ENCODE measurements around the gene LRRC8B. TPM values are rescaled to one million over a fixed set of nuclear protein-coding genes. Genes with fewer than 3 reads are reported as not detected.

Gene LRRC8B
- total RNA-seq, 1 donor from 2014 or later: 3.6 TPM

GRCh38 chr1:89610457-89611011 is 85.9 kb downstream of the LRRC8B start:
- Histone ChIP-seq H3K9me3 (replicated peaks) (no peaks in the 10 kb centered on the region), H3K27me3 (ENCODE audit: low read depth) (no peaks in the 10 kb centered on the region), H3K4me3 (no peak overlapping the region), H3K27ac (replicated peaks) (peak overlapping the region; percentile 84), H3K36me3 (no peaks in the 10 kb centered on the region), H3K4me1 (peaks cover 78% of the 10 kb centered on the region)
- TF ChIP-seq, protein P1, sequence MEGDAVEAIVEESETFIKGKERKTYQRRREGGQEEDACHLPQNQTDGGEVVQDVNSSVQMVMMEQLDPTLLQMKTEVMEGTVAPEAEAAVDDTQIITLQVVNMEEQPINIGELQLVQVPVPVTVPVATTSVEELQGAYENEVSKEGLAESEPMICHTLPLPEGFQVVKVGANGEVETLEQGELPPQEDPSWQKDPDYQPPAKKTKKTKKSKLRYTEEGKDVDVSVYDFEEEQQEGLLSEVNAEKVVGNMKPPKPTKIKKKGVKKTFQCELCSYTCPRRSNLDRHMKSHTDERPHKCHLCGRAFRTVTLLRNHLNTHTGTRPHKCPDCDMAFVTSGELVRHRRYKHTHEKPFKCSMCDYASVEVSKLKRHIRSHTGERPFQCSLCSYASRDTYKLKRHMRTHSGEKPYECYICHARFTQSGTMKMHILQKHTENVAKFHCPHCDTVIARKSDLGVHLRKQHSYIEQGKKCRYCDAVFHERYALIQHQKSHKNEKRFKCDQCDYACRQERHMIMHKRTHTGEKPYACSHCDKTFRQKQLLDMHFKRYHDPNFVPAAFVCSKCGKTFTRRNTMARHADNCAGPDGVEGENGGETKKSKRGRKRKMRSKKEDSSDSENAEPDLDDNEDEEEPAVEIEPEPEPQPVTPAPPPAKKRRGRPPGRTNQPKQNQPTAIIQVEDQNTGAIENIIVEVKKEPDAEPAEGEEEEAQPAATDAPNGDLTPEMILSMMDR (IDR thresholded peaks at IDR 0.05; ENCODE audit: borderline replicate concordance): no peak
- no peak for DNase-seq
- intact Hi-C loops (cut with micrococcal nuclease): no loop called here

DNA sequence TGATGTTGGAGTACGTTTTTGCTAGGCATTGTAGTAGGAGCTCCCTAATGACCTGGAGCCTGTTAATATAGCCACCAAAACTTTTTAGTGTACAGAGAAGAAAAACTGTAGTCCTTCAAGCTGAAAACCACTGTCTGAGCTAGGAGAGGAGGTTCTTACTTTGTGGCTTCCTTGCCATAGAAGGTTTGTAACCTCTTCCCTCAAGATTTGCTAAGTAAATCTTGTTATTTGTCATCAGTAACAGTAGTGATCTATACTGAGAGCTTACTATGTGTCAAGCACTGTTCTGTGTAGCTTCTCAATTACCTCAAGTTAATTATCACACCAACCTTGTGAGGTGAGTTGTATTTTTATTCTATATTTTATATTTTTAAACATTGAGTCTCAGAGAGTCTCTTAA is 87.1 kb downstream of the LRRC8B start:
- intact Hi-C loops (cut with micrococcal nuclease): no loop called here
- TF ChIP-seq, protein P1 (IDR thresholded peaks at IDR 0.05; ENCODE audit: borderline replicate concordance): no peak
- Histone ChIP-seq H3K27ac (replicated peaks) (no peak overlapping the region), H3K27me3 (ENCODE audit: low read depth) (no peaks in the 10 kb centered on the region), H3K4me3 (no peak overlapping the region), H3K36me3 (no peaks in the 10 kb centered on the region), H3K9me3 (replicated peaks) (no peaks in the 10 kb centered on the region), H3K4me1 (peaks cover 78% of the 10 kb centered on the region)
- no peak for DNase-seq

GRCh38 chr1:89613928-89614327 is 89.3 kb downstream of the LRRC8B start:
- H3K4me1 ChIP-seq: peaks cover 66% of the 10 kb centered on the region
- no peaks in the 10 kb centered on the region for H3K36me3 ChIP-seq
- DNase-seq: no peak
- TF ChIP-seq, protein P1 (IDR thresholded peaks at IDR 0.05; ENCODE audit: borderline replicate concordance): no peak
- no peak overlapping the region for H3K4me3 ChIP-seq
- H3K27me3 ChIP-seq (ENCODE audit: low read depth): no peaks in the 10 kb centered on the region
- intact Hi-C loops (cut with micrococcal nuclease): no loop called here
- H3K27ac ChIP-seq (replicated peaks): peak overlapping the region; percentile 84
- peaks cover 4% of the 10 kb centered on the region for H3K9me3 ChIP-seq (replicated peaks)

DNA sequence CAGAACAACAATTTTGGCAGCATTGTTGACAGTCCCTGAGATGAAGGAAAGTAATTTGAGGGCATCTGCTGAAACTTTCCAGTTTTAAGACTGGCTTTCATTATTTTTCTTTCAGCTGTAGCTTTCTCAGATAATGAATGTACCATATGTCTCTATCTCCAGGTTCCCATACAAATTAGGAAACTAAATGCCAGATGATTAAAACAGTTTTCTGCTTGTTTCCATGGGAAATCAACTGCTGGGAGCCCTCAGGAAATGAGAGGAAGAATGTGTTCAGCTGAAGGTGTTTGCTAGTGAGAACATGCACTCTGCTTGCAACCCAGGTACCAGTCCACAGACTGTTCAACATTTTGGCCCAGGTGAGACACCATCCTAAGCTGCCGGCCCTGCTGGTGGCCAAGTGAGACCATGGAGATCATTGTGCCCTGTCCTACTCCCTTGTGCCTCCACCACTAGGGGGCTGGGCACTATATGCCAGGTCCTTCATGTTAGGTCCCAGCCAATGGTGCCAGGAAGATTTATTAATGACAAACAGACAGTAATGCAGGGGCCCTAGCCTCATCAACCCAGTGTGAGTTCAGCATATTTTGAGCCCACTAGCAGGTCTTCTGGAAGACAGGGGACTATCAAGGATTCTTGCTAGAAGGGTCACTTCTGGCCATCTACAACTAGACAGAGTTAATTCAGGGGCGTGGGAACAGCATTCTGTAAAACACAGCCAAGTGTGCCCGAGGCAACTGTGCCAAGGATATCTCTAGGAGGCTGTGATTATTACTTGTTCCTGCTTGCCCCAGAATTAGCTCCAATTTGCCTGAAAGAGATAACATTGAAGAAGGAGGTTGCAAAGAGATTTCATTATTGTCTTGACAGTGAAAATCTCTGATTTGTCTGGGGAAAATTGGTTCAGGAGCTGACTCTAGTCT is 91.3 kb downstream of the LRRC8B start:
- H3K27me3 ChIP-seq (ENCODE audit: low read depth): no peaks in the 10 kb centered on the region
- intact Hi-C loops (cut with micrococcal nuclease): no loop called here
- peaks cover 4% of the 10 kb centered on the region for H3K9me3 ChIP-seq (replicated peaks)
- TF ChIP-seq, protein P1 (IDR thresholded peaks at IDR 0.05; ENCODE audit: borderline replicate concordance): peak; percentile 58
- no peak for DNase-seq
- peaks cover 45% of the 10 kb centered on the region for H3K4me1 ChIP-seq
- H3K36me3 ChIP-seq: no peaks in the 10 kb centered on the region
- H3K4me3 ChIP-seq: no peak overlapping the region
- peak overlapping the region; percentile 84 for H3K27ac ChIP-seq (replicated peaks)

DNA sequence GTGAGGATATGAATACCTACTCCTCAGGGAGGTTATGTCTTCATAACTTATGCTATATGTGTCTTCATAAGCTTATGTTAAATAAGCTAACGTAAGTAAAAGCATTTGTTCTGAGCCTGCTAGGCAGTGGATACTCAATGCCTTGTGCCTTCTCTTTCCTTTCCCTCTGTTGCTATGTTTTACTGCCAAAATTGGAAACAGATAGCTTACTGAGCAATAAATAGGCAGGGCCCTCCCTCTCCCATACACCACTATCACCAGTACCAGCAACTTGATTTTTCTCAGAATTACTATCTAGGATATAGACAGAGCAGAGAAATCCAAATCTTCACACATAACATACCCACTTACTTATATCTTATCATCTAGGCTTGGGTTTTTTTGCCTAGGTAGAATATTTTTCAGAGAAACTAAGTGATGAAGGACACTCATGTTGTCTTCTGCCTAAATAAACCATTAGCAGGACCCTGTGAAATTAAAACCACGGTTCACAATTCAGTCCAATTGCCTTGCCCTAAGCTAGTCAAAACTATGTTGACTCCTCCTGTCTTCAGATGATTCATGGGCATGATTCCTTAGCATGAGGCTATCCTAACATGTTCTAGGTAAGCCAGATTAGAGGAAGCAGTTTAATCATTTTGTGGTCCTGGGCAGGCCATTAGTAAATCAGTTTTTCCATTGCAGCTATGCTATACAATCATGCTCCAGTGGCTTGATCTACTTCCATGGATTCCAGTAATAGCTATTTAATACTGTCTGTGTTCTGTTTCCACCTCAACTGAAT is 92.4 kb downstream of the LRRC8B start:
- no peak overlapping the region for H3K4me3 ChIP-seq
- peaks cover 4% of the 10 kb centered on the region for H3K9me3 ChIP-seq (replicated peaks)
- TF ChIP-seq, protein P1 (IDR thresholded peaks at IDR 0.05; ENCODE audit: borderline replicate concordance): no peak
- H3K27ac ChIP-seq (replicated peaks): peak overlapping the region; percentile 84
- no peaks in the 10 kb centered on the region for H3K36me3 ChIP-seq
- DNase-seq: no peak
- H3K4me1 ChIP-seq: peaks cover 45% of the 10 kb centered on the region
- intact Hi-C loops (cut with micrococcal nuclease): no loop called here
- no peaks in the 10 kb centered on the region for H3K27me3 ChIP-seq (ENCODE audit: low read depth)
